Skeletal muscle tissue (tissue), 4 donors: ENCODE results near the gene BEST4. TPM values are rescaled to one million over a fixed set of nuclear protein-coding genes. Genes with fewer than 3 reads are reported as not detected.
"Not testable (repeated sequence)": the region's sequence is repeated elsewhere in the genome, so short reads cannot be mapped to it uniquely, and the experiment has no call there.

Source experiments
- H3K27ac ChIP-seq: one replicate; pipeline ENCODE4 v1.7.0; 2013; ENCODE audit warnings: mild to moderate bottlenecking, low read depth, low read length, inconsistent platforms
- H3K27me3 ChIP-seq, 3 donors: one replicate each; pipeline ENCODE4 v1.7.0; 2013; ENCODE audit warnings: low read length in 3 of 3; ENCODE audit not compliant: control insufficient read depth in 3 of 3, insufficient read depth in 3 of 3
- H3K36me3 ChIP-seq, 3 donors: one replicate each; pipeline ENCODE4 v1.7.0; 2013; ENCODE audit warnings: low read length in 3 of 3; ENCODE audit not compliant: control insufficient read depth in 3 of 3, insufficient read depth in 3 of 3
- H3K4me1 ChIP-seq, 3 donors: one replicate each; pipeline ENCODE4 v1.7.0; 2013; ENCODE audit warnings: low read length in 3 of 3, mild to moderate bottlenecking in 3 of 3; ENCODE audit not compliant: control insufficient read depth in 3 of 3, insufficient read depth in 3 of 3
- H3K4me3 ChIP-seq, 3 donors: one replicate each; pipeline ENCODE4 v1.7.0; 2013; ENCODE audit warnings: low read length in 3 of 3
- H3K9ac ChIP-seq, 3 donors: one replicate each; pipeline ENCODE4 v1.7.0; 2013; ENCODE audit warnings: low read length in 3 of 3, mild to moderate bottlenecking in 3 of 3, moderate library complexity in 2 of 3, low read depth in 1 of 3
- H3K9me3 ChIP-seq, 3 donors: one replicate each; pipeline ENCODE4 v1.7.0; 2013; ENCODE audit warnings: low read length in 3 of 3; ENCODE audit not compliant: control insufficient read depth in 3 of 3
- total RNA-seq: library from RNA; depleted of rRNA; stranded (reverse); fragments of >200 nt; gene quantifications from one replicate; pipeline ENCODE4 v1.2.3, GENCODE V29; 2014
- donor health status: Osteomylitis.

The BEST4 gene
- total RNA-seq, 1 donor from 2014 or later = not detected

DNA sequence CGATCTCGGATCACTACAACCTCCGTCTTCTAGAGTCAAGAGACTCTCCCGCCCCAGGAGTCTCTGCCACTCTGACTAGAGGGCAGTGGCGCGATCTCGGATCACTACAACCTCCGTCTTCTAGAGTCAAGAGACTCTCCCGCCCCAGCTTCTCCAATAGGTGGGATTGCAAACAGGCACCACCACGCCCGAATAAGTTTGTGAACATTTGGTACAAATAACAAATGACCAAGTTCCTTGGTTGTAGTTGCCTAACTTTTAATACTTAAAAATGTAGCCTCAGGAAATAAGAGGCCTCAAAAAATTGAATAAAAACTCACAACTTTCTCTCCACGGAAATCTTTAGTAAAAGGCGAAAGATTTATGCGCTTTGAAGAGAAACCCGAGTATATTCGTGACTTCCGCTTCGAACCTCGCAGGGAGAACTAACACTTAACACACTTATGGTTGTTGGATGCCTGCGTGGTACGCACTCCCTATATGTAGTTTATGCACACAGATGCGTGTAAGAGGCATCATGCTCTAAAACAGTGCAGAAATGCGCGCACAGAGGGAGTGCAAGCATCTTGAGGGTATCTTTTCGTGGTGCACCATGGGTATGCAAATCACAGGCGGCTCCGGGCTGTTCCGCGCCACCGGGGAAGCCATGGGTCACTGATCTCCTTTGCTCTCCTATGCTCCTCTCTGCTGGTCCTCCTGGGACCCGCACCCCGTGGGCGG lies 31.8 kb upstream of the BEST4 start:
- H3K36me3 ChIP-seq = peaks cover 0 to 2% (median 2%) of the 10 kb centered on the region in 3 donors
- H3K4me1 ChIP-seq = peaks cover 7 to 15% (median 13%) of the 10 kb centered on the region in 3 donors
- peak overlapping the region; percentile 89 for H3K27ac ChIP-seq
- peak overlapping the region; percentile 67 to 90 (median 73) for H3K4me3 ChIP-seq
- H3K27me3 ChIP-seq = no peaks in the 10 kb centered on the region
- H3K9me3 ChIP-seq = no peaks in the 10 kb centered on the region
- peak overlapping the region; percentile 74 to 100 (median 87) for H3K9ac ChIP-seq

DNA sequence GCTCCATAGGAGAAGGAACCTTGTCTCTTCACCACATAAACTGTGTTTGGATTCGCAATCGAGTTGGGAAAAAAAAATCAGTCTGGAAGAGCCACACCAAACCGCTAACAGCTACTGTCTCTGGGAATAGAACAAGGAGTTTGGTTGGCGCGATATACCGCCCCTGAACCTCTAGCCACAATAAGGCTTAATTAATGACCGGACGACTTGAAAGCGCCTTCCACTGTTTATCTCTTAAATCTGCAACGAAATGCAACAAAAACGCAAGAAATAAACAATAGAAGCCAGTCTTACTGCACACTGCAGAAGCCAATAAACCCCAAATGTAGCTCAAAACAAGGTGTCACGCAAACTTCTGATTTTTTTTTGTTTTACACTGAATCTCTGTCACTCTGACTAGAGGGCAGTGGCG lies 31.2 kb upstream of the BEST4 start:
- H3K27me3 ChIP-seq = no peaks in the 10 kb centered on the region
- H3K4me3 ChIP-seq = peak overlapping the region; percentile 67 to 90 (median 73)
- peak overlapping the region; percentile 89 for H3K27ac ChIP-seq
- H3K36me3 ChIP-seq = peaks cover 0 to 2% (median 2%) of the 10 kb centered on the region in 3 donors
- H3K9me3 ChIP-seq = no peaks in the 10 kb centered on the region
- H3K4me1 ChIP-seq = peaks cover 7 to 15% (median 13%) of the 10 kb centered on the region in 3 donors
- peak overlapping the region; percentile 74 to 100 (median 87) for H3K9ac ChIP-seq

GRCh38 chr1:44817771-44818495 lies 30.0 kb upstream of the BEST4 start:
- H3K4me3 ChIP-seq = no peak overlapping the region

DNA sequence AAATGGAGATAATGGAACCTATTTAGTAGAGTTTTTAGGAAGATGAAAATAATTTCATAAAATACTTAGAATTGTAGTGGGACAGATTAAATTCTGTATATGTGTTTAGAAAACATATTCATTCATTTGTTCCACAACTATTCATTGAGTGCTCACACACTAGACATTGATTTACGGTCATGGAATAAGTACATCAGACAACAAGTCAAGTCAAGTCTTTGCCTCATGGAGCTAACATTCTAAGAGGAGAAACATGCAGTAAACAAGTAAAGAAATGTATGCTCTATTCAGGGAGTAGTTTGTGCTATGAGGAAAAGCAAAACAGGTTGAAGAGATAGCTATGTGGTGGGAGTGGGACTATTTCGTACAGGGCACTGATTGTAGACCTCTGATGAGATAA lies 29.3 kb upstream of the BEST4 start:
- Histone ChIP-seq H3K36me3 (peaks cover 0 to 3% (median 2%) of the 10 kb centered on the region in 3 donors), H3K4me1 (peaks cover 17 to 31% (median 17%) of the 10 kb centered on the region in 3 donors), H3K27me3 (no peaks in the 10 kb centered on the region), H3K9me3 (no peaks in the 10 kb centered on the region), H3K9ac (no peak overlapping the region), H3K27ac (no peak overlapping the region), H3K4me3 (no peak overlapping the region)

More at GRCh38 chr1:44817771-44818495, 30.0 kb upstream of the BEST4 start:
- Histone ChIP-seq H3K9ac (no peak overlapping the region), H3K27ac (no peak overlapping the region), H3K4me1 (peaks cover 13 to 25% (median 14%) of the 10 kb centered on the region in 3 donors), H3K27me3 (no peaks in the 10 kb centered on the region), H3K9me3 (no peaks in the 10 kb centered on the region), H3K36me3 (peaks cover 0 to 3% (median 2%) of the 10 kb centered on the region in 3 donors)

- H3K9ac ChIP-seq, H3K4me3 ChIP-seq, H3K27ac ChIP-seq, H3K27me3 ChIP-seq, H3K36me3 ChIP-seq, H3K9me3 ChIP-seq: not testable (repeated sequence)
- H3K4me1 ChIP-seq = peaks cover 18 to 37% (median 28%) of the 10 kb centered on the region in 3 donors
Measured at GRCh38 chr1:44815926-44816325, 28.0 kb upstream of the BEST4 start.

DNA sequence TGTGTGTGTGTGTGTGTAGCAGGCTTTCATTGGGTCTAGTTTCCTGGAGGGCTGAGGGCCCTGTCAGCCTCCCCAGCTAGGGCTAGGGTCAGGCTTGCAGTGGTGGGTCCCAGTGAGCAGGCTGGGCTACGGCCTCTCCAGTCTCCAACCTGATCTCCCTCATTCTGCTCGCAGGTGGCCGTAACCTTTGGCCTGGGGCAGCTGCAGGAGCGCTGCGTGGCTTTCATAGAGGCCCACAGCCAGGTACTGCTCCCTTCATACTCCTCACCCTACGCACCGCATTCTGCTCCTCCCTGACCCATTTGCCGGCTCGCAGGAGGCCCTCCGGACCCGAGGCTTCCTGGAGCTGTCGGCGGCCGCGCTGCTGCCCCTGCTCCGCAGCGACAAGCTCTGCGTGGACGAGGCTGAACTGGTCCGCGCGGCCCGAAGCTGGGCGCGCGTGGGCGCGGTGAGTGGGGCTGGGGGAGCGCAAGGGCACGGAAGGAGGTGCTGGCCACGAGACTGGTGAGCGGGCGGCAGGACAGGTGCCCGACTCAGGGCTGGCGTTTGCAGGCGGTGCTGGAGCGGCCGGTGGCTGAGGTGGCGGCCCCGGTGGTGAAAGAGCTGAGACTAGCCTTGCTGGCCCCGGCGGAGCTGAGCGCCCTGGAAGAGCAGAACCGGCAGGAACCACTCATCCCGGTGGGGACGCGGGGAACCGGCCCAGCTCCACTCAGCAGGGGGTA lies 25.0 kb upstream of the BEST4 start:
- Histone ChIP-seq H3K27ac (peak overlapping the region; percentile 71), H3K9ac (peak overlapping the region; percentile 76 to 87 (median 81)), H3K36me3 (peaks cover 0 to 5% (median 2%) of the 10 kb centered on the region in 3 donors)

GRCh38 chr1:44811234-44811633 lies 23.3 kb upstream of the BEST4 start:
- H3K27me3 ChIP-seq = no peaks in the 10 kb centered on the region
- H3K4me1 ChIP-seq = peaks cover 55 to 73% (median 67%) of the 10 kb centered on the region in 3 donors
- H3K27ac ChIP-seq = peak overlapping the region; percentile 98
- no peaks in the 10 kb centered on the region for H3K9me3 ChIP-seq
- no peak overlapping the region for H3K4me3 ChIP-seq
- H3K9ac ChIP-seq = no peak overlapping the region
- H3K36me3 ChIP-seq = peaks cover 0 to 8% (median 2%) of the 10 kb centered on the region in 3 donors

More for the DNA sequence above, 25.0 kb upstream of the BEST4 start:
- H3K4me3 ChIP-seq = peak overlapping the region; percentile 80 to 84 (median 81)
- peaks cover 38 to 55% (median 49%) of the 10 kb centered on the region in 3 donors for H3K4me1 ChIP-seq
- H3K27me3 ChIP-seq = no peaks in the 10 kb centered on the region
- H3K9me3 ChIP-seq = no peaks in the 10 kb centered on the region

DNA sequence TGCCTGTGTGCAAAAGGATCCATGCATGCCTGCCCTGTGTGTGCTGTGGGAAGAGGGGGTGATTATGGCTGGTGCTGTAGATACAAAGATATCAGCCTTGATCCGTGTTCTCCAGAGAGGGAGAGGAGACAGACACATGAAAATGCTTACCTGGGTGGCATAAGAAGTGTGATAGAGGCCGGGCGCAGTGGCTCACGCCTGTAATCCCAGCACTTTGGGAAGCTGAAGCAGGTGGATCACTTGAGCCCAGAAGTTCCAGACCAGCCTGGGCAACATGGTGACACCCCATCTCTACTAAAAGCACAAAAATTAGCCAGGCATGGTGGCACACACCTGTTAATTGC lies 22.8 kb upstream of the BEST4 start:
- Histone ChIP-seq H3K27ac (peak overlapping the region; percentile 98), H3K9ac (peak overlapping the region in 1 of 3 donors; percentile 3), H3K4me1 (peaks cover 55 to 78% (median 70%) of the 10 kb centered on the region in 3 donors)
- not testable (repeated sequence) for H3K9me3 ChIP-seq, H3K4me3 ChIP-seq, H3K36me3 ChIP-seq, H3K27me3 ChIP-seq

DNA sequence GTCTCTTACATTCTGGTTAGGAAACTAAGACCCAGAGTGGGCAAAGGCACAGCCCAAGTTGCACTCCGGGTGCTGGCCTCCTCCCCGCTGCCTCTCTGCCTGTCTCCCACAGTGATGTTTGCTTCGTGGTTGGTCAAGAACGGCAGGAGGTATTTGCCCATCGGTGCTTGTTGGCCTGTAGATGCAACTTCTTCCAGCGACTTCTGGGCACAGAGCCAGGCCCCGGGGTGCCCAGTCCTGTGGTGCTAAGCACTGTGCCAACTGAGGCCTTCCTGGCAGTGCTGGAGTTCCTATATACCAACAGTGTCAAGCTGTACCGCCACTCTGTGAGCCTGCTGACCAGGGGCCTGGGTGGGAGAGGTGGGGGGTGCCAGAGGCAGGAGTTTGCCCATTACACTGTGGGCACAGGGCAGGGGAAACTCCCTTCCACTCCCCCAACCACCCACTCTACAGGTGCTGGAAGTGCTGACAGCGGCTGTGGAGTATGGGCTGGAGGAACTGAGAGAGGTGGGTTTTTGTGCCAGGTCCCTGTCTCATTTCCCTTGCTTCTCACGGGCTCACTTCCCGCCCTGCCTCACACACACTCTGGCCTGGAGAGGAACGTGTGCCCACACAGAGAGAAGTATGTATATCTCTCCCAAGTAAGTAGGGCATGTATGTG lies 22.3 kb upstream of the BEST4 start:
- Histone ChIP-seq H3K4me3 (peak overlapping the region in 1 of 3 donors; percentile 22), H3K9me3 (no peaks in the 10 kb centered on the region), H3K36me3 (peaks cover 6 to 13% (median 7%) of the 10 kb centered on the region in 3 donors), H3K4me1 (peaks cover 56 to 82% (median 75%) of the 10 kb centered on the region in 3 donors), H3K27ac (peak overlapping the region; percentile 98), H3K9ac (peak overlapping the region in 1 of 3 donors; percentile 85), H3K27me3 (no peaks in the 10 kb centered on the region)
